GM12878 (cell line): Measurements from ENCODE around the gene OTUB1. TPM values are rescaled to one million over a fixed set of nuclear protein-coding genes. Genes with fewer than 3 reads are reported as not detected.

Experiments
- ATAC-seq: fragments of 200-7000 bp; cut with Tn5 transposase; 3 replicates; pipeline ENCODE4 v1.9.1; 2020; ENCODE audit warnings: mild to moderate bottlenecking, moderate library complexity
- BruUV-seq: library from RNA; stranded (reverse); fragments of 400-500 nt; replicated peaks from 2 replicates; lab custom pipeline; 2021; lab: Mats Ljungman, UMichigan
- CTCF ChIA-PET: fragments of 300-600 bp; sonication (Branson Sonifier 250); formaldehyde crosslinking; extraction: SDS; loops from one replicate; lab custom pipeline; 2021; ENCODE audit warnings: inconsistent platforms; lab: Yijun Ruan, JAX
- POLR2A ChIA-PET: fragments of 350-600 bp; formaldehyde crosslinking; extraction: SDS; loops from one replicate; lab custom pipeline; 2021; ENCODE audit warnings: inconsistent platforms; lab: Charles Lee
- RAD21 ChIA-PET: fragments of 300-600 bp; sonication (Branson Sonifier 250); formaldehyde crosslinking; loops from one replicate; lab custom pipeline; 2023; ENCODE audit warnings: antibody characterized with exemption; ENCODE audit not compliant: unreplicated experiment; lab: Charles Lee
- SMC1A ChIA-PET: fragments of 300-600 bp; sonication (Branson Sonifier 250); formaldehyde crosslinking; loops from one replicate; lab custom pipeline; 2023; ENCODE audit not compliant: unreplicated experiment, uncharacterized antibody; lab: Charles Lee
- DNase-seq: peaks from one replicate; pipeline ENCODE4 v3.0.0-alpha.2; 2011; ENCODE audit warnings: low read depth, low spot score
- FAIRE-seq: peaks from 3 replicates; lab custom pipeline; 2011; peaks lifted over from hg19 to GRCh38; lab: Jason Lieb, UNC
- H2AFZ ChIP-seq: 2 replicates; pipeline ENCODE4 v1.6.0; 2011; ENCODE audit warnings: low read depth, low read length, control low read depth; ENCODE audit not compliant: control insufficient read depth
- H3K27ac ChIP-seq: 2 replicates; pipeline ENCODE4 v1.5.1; 2011; ENCODE audit warnings: control low read depth; ENCODE audit not compliant: control insufficient read depth, insufficient read depth
- H3K27me3 ChIP-seq, 2 experiments: replicated peaks in 1 of 2; 2 replicates each; pipeline versions ENCODE4 v1.6.0 to v1.6.1; 2011; ENCODE audit warnings: low read length in 1 of 2; ENCODE audit not compliant: control insufficient read depth in 2 of 2, insufficient read depth in 2 of 2
- H3K36me3 ChIP-seq, 2 experiments: 2 replicates each; pipeline ENCODE4 v1.5.1; 2011; ENCODE audit warnings: low read length in 1 of 2; ENCODE audit not compliant: control insufficient read depth in 2 of 2, insufficient read depth in 2 of 2
- H3K4me1 ChIP-seq: 2 replicates; pipeline ENCODE4 v1.6.1; 2011; ENCODE audit warnings: mild to moderate bottlenecking, low read length, moderate library complexity, mixed read lengths; ENCODE audit not compliant: control insufficient read depth, insufficient read depth
- H3K4me2 ChIP-seq: 2 replicates; pipeline ENCODE4 v1.6.0; 2011; ENCODE audit warnings: control low read depth; ENCODE audit not compliant: control insufficient read depth, insufficient read depth
- H3K4me3 ChIP-seq: fragments of 200-600 bp; sonication (generic); 2 replicates; pipeline ENCODE4 v1.5.1; 2016
- H3K79me2 ChIP-seq: 2 replicates; pipeline ENCODE4 v1.6.0; 2011; ENCODE audit warnings: low read length; ENCODE audit not compliant: control insufficient read depth, insufficient read depth
- H3K9ac ChIP-seq: 2 replicates; pipeline ENCODE4 v1.8.0; 2011; ENCODE audit warnings: low read length, control low read depth, mixed read lengths; ENCODE audit not compliant: control insufficient read depth, insufficient read depth
- H3K9me3 ChIP-seq: replicated peaks from 3 replicates; pipeline ENCODE4 v1.5.1; 2011; ENCODE audit warnings: mild to moderate bottlenecking, low read length; ENCODE audit not compliant: control insufficient read depth, insufficient read depth
- H4K20me1 ChIP-seq: 2 replicates; pipeline ENCODE4 v1.6.0; 2011; ENCODE audit not compliant: control insufficient read depth, insufficient read depth
- ATF3 ChIP-seq: IDR thresholded peaks from 2 replicates; pipeline ENCODE4 v1.6.1; 2011; ENCODE audit warnings: low read depth, mild to moderate bottlenecking, low read length, moderate library complexity, borderline replicate concordance; ENCODE audit errors: extremely low read depth
- CHD1 ChIP-seq: IDR thresholded peaks from 2 replicates; pipeline ENCODE4 v1.6.1; 2012; ENCODE audit warnings: low read depth, low read length, improper control_type of control experiment
- NFXL1 ChIP-seq: fragments of 450-650 bp; IDR thresholded peaks from 2 replicates; pipeline ENCODE4 v1.6.1; 2017; ENCODE audit warnings: antibody characterized with exemption, mild to moderate bottlenecking, borderline replicate concordance
- NR2C2 ChIP-seq: IDR thresholded peaks from 2 replicates; pipeline ENCODE4 v1.6.1; 2011; ENCODE audit warnings: borderline replicate concordance, low read depth; ENCODE audit not compliant: control insufficient read depth, insufficient read length
- PAX5 ChIP-seq: IDR thresholded peaks from 2 replicates; pipeline ENCODE4 v1.6.1; 2011; ENCODE audit warnings: low read depth, low read length, borderline replicate concordance
- RFX5 ChIP-seq: IDR thresholded peaks from 2 replicates; pipeline ENCODE4 v1.6.1; 2011; ENCODE audit warnings: low read depth, low read length, improper control_type of control experiment
- SMC3 ChIP-seq: IDR thresholded peaks from 2 replicates; pipeline ENCODE4 v1.6.1; 2011; ENCODE audit warnings: low read length, improper control_type of control experiment, borderline replicate concordance
- ZNF274 ChIP-seq: IDR thresholded peaks from one replicate; pipeline ENCODE4 v1.8.0; 2011; ENCODE audit not compliant: insufficient read length, insufficient read depth
- WGBS: methylation state at CpG from one replicate; pipeline ENCODE4 v1.1.6; 2016; ENCODE audit warnings: low lambda C conversion rate; ENCODE audit not compliant: insufficient replicate concordance, insufficient coverage; ENCODE audit errors: missing lambda C conversion rate; 5-methylcytosine and 5-hydroxymethylcytosine counted together
- in situ Hi-C: fragments of 300-500 bp; cut with MboI; formaldehyde crosslinking; loops from 9 replicates; pipeline ENCODE4 v1.14.3; 2018; ENCODE audit warnings: mixed read lengths
- intact Hi-C: fragments of 100-400 bp; cut with micrococcal nuclease; formaldehyde crosslinking; loops from one replicate; pipeline ENCODE4 v1.14.2; 2022; ENCODE audit not compliant: unreplicated experiment
- polyA plus RNA-seq, 11 experiments: library from polyadenylated mRNA; depleted of rRNA in 4 of 11; unstranded in 6 of 11; stranded (reverse) in 5 of 11; fragments of >200 nt; fragmentation: Nextera tagmentation in 4 of 11; fragmentation: Illumina TruSeq in 1 of 11; extraction: Ambion mirVana in 4 of 11; extraction: Trizol in 1 of 11; gene quantifications; 1 replicate in 1 of 11; 2 replicates in 10 of 11; pipeline versions ENCODE4 v1.2.1 to v1.2.3, GENCODE V29; 2011 to 2016; ENCODE audit warnings: inconsistent platforms in 2 of 11, missing spikeins in 2 of 11, low read depth in 1 of 11
- total RNA-seq, 4 experiments: library from RNA; depleted of rRNA in 3 of 4; stranded (reverse); fragments of >200 nt in 3 of 4; fragmentation: Illumina TruSeq in 1 of 4; extraction: Trizol in 1 of 4; gene quantifications; 2 replicates each; pipeline versions ENCODE4 v1.2.1 to v1.2.3, GENCODE V29; 2013 to 2021
- TF ChIP-seq, protein P1 (sequence below): IDR thresholded peaks from 2 replicates; pipeline ENCODE4 v1.6.1; 2011; ENCODE audit warnings: borderline replicate concordance, low read depth, mild to moderate bottlenecking, moderate library complexity, low read length; ENCODE audit not compliant: insufficient read depth, poor library complexity, severe bottlenecking

The OTUB1 gene
- total and polyA plus RNA-seq, 10 of the 15 experiments (the other 5 are each of a cell fraction or from before 2014, with no cell fraction given), result 49.6 to 225 (median 131) TPM

DNA sequence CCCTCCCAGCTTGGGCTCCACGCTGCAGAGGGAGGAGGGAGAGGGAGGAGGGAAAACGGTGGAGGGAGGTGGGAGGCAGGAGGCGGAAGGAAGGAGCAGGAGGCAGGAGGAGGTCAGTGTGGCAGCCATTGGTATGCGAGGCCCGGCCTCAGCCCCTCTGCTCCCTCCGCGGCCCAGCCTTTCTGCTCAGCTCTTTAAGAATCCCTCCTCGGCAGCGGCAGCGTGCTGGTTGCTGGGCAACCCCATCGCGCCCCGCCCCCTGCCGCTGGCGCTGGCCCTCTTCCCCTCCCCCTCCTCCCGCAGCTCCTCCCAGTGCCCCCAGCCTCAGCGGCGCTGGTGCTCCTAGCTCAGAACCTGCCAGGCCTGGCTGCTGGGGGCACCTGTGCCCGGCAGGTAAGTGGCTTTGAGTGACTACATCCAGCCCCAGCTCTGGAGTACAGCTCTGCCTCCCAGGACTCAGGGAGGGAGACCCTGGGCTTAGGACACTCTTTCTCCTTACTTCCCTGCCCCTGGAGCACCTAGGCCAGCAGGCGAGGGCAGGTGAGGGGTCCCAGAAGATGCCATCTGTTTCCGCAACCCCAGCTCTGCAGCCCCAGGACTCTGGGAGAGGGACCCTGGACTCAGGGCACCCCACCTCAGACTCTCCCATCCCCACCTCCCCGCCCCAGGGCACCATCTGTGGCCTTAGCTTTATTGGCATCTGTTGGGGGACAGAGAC, 42.3 kb downstream of the OTUB1 start:
- ChIA-PET CTCF (no interaction called here), POLR2A (interaction anchor here (0.5 kb wide), 1 partner anchor 366 kb away, joined by 3 read pairs; no protein-coding TSS in a partner anchor), SMC1A (interaction anchor here (0.6 kb wide), 1 partner anchor 34 kb away, joined by 3 read pairs; no protein-coding TSS in a partner anchor), RAD21 (no interaction called here)
- TF ChIP-seq RFX5 (no peak), NFXL1 (0 out of 2 replicates have a peak, but pooled peaks have one; percentile 32), ZNF274 (no peak), NR2C2 (no peak), CHD1 (no peak), ATF3 (no peak), PAX5 (no peak), SMC3 (no peak)
- TF ChIP-seq, protein P1, sequence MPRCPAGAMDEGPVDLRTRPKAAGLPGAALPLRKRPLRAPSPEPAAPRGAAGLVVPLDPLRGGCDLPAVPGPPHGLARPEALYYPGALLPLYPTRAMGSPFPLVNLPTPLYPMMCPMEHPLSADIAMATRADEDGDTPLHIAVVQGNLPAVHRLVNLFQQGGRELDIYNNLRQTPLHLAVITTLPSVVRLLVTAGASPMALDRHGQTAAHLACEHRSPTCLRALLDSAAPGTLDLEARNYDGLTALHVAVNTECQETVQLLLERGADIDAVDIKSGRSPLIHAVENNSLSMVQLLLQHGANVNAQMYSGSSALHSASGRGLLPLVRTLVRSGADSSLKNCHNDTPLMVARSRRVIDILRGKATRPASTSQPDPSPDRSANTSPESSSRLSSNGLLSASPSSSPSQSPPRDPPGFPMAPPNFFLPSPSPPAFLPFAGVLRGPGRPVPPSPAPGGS, result no peak
- DNase-seq (no peak), ATAC-seq (peak; percentile 37; the same call in 2 of the 3 replicates), FAIRE-seq (no peak)
- 13% methylated on average over 7 of the region's 22 CpGs for WGBS
- no peak overlapping the region for H2AFZ ChIP-seq
- no peak overlapping the region for H3K4me2 ChIP-seq
- H3K9ac ChIP-seq, result no peak overlapping the region
- intact Hi-C loops (no loop called here), in situ Hi-C loops (no loop called here)
- H3K27ac ChIP-seq, result no peak overlapping the region
- no peak overlapping the region for H3K4me3 ChIP-seq
- no peaks in the 10 kb centered on the region for H3K4me1 ChIP-seq
- H3K27me3 ChIP-seq, result peaks cover 0 to 2% of the 10 kb centered on the region in 2 experiments; a peak in 2 of 4 replicates
- no TSS peak for BruUV-seq
- H3K79me2 ChIP-seq, result no peaks in the 10 kb centered on the region
- no peaks in the 10 kb centered on the region for H3K9me3 ChIP-seq
- no peaks in the 10 kb centered on the region for H3K36me3 ChIP-seq
- H4K20me1 ChIP-seq, result no peaks in the 10 kb centered on the region
